Suprapubic skin (tissue), 4 donors: ENCODE measurements around the gene SLC6A12.

Experiments used
- CTCF ChIP-seq, 2 donors: fragments of 200-600 bp in 1 of 2; fragments of 450-650 bp in 1 of 2; sonication (generic) in 1 of 2; IDR thresholded peaks; one replicate each; pipeline ENCODE4 v1.5.1; 2016 to 2019; ENCODE audit warnings: antibody characterized with exemption in 2 of 2, mild to moderate bottlenecking in 1 of 2, moderate library complexity in 1 of 2
- POLR2A ChIP-seq, 2 donors: fragments of 450-650 bp; IDR thresholded peaks; one replicate each; pipeline ENCODE4 v1.6.1; 2017; ENCODE audit warnings: antibody characterized with exemption in 2 of 2, mild to moderate bottlenecking in 2 of 2, moderate library complexity in 2 of 2
- POLR2AphosphoS5 ChIP-seq, 3 donors: sonication (generic); formaldehyde crosslinking; IDR thresholded peaks; one replicate each; pipeline ENCODE4 v1.6.1; 2017; ENCODE audit warnings: antibody characterized with exemption in 3 of 3

- TF ChIP-seq CTCF (IDR thresholded peaks at IDR 0.05) (no peak), POLR2A (IDR thresholded peaks at IDR 0.05) (no peak), POLR2AphosphoS5 (IDR thresholded peaks at IDR 0.05) (no peak)
Measured at GRCh38 chr12:247271-247670, 33.3 kb upstream of the SLC6A12 start.
